NCI-H2171 treated with DMSO at 0.1 percent for 48 hours (cell line): Measurements from ENCODE around the gene TJP1.
A peak's percentile ranks its signal among the peaks of the same experiment; 100 is the strongest.
"Not testable (repeated sequence)": the region's sequence is repeated elsewhere in the genome, so short reads cannot be mapped to it uniquely, and the experiment has no call there.

Source experiments
- DNase-seq: peaks from one replicate; lab custom pipeline; 2025; lab: John Stamatoyannopoulos, UW

The TJP1 gene

DNA sequence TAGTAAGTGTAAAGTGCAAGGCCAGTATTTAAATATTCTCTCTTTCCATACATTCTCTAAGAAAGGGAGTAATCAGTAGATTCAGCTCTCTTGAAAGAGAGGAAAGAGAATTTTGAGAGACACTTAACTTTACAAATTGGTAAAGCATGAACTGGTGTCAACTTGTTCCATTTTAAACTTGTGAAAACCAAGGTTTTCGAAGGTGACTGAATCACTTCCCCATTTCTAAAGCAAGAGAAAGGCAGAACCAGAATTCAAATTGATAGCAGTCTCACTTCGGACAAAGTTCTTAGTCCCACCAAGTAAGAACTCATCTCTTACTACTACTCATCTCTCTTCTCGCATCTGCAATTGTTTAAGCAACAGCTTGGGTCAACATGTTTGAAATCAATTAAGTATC is 22.4 kb downstream of the TJP1 start:
- no peak for DNase-seq

DNA sequence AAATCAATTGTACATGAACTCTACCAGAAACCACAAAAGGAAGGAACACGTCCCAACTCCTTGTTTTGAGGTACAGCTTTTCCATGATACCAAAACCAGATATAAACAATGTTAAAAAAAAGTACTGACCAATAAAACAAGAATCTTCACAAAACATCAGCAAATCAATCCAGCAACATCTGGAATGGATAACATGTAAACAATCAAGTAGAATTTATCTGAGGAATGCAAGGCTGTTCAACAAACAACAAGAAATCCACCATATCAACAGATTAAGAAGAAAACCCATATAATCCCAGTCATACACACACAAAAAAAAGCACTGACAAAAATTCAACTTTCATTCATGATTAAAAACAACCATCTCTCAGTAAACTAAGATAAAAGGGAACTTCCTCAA is 26.7 kb downstream of the TJP1 start:
- no peak for DNase-seq

DNA sequence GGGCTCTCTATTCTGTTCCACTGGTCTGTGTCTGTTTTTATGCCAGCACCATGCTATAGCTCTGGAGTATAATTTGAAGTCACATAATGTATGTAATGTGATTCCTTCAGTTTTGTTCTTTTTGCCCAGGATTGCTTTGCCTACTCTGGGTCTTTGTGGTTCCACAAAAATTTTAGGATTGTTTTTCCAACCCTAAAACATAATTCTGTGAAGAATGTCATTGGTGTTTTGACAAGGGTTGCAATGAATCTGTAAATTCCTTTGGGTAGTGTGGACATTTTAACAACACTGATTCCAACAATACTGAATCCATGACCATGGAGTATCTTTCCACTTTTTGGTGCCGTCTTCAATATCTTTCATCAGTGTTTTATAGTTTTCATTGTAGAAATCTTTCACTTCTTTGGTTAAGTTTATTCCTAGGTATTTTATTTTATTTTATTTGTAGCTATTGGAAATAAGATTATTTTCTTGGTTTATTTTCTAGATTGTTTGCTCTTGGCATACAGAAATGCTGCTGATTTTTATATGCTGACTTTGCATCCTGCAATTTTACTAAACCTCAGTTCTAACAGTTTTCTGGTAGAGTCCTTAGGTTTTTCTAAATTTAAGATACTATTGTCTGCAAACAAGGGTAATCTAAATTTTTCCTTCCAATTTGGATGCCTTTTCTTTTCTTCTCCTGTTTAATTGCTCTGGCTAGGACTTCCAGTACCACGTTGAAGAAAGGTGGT is 29.7 kb downstream of the TJP1 start:
- no peak for DNase-seq

DNA sequence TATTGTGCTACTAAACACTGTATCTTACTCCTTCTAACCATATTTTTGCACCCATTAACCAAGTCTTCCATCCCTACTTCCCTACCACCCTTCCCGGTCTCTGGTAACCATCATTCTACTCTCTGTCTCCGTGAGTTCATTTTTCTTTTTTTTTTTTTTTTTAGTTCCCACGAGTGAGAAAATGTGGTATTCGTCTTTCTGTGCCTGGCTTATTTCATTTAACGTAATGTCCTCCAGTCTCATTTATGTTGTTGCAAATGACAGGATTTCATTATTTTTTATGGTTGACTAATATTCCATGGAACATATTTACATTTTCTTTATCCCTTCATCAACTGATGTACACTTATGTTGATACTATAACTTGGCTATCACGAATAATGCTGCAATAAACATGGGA is 31.7 kb downstream of the TJP1 start:
- DNase-seq: no peak

DNA sequence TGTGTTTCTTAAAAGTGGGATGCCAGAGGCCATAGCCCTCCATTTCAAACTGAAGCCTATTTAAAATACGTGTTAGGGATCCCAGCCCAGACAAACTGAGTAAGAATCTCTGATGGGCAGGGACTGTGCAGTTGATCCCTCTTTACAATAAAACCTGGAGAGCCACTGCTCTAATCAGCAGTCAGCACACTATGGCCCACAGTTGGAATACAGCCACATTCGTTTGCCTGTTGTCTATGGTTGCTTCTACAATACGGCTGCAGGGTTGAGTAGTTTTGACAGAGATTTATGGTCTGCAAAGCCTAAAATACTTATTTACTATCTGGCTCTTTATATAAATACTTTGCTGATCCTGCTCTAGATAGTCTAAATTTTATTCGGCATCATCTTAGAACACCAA is 32.4 kb downstream of the TJP1 start:
- no peak for DNase-seq

DNA sequence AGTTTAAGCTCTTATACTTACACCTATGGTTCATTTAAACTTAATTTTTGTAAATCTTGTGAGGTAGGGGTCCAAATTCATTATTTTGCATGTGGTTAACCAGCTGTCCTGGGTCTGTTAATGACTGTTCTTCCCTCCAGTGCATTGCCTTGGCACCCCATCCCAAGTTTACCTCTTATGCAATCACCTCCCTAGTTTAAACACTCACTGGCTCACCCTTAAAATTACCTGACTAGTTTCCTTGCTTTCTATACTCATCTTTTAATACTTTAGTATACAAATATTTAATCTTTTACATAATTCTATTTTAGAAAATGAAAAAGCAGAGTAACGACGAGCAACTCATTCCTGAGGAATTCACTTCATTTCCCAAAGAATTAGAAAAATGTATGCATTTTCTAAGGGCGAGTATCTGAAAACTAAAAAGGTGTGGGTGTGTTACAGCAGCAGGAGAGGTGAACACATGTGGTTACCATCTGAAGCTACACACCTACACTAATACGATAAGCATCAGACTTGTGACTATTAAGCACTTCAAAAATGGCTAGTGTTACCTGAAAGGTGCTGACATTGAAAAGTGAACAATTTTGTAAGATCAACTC is 33.7 kb downstream of the TJP1 start:
- DNase-seq: no peak

DNA sequence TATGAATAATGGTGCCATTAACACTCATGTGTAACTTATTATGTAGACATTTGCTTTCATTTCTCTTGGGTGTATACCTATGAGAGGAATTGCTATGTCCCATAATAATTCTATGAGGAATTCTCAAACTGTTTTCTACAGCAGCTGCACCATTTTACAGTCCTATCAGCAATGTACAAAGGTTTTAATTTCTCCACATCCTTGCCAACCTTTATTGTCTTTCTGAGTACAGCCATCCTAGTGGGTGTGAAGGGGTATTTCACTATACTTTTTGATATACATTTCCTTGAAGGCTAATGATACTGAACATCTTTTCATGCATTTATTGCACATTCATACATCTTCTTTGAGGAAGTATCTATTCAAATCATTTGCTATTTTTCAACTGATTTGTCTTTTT is 34.5 kb downstream of the TJP1 start:
- no peak for DNase-seq

DNA sequence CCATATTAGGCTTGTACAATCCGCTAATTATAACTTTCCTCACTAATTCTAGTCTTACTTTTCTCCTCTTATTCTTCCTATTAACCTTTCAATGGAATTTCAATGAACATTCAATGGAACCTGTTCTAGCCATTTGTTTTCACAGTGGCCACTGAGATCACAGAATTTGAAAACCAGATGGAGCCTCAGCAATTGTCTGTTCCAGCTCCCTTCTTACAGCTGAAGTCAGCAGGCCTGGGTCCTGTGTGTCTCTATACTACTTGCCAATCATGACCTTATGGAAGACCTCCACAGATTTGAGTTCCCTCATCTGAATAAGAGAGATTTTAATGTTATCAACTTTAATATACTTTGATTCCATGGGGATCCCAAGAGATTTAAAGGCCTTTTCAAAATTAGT is 36.6 kb downstream of the TJP1 start:
- DNase-seq: no peak

DNA sequence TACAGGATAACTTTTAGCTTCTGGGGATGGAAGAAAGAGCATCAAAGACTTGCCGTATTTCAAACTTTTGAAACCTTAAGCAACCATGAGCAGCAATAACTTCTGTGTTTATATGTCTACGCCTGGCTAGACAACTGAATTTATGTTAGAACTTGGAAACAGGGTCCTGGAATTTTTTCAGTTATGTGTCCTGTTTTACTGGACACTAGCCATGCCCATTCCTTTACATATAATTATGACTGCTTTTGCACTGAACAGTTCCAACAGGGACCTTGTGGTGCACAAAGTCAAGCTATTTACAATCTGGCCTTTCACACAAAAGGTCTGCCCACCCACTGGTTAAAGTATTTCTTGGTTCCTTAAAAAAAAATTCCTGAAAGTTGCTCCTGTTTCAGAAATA is 37.1 kb downstream of the TJP1 start:
- no peak for DNase-seq

DNA sequence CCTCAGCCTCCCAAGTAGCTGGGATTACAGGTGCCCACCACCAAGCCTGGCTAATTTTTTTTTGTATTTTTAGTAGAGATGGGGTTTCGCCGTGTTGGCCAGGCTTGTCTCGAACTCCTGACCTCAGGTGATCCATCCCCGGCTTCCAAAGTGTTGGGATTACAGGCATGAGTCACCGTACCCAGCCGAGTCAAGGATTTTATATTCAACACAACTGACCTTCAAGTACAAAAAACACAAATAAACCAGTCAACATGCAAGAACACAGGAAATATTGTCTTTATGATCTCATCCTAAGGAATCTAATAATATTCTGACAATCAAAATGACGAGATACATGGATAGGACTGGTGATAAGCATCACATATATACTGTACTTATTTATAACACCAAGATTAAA is 37.9 kb downstream of the TJP1 start:
- DNase-seq: no peak

DNA sequence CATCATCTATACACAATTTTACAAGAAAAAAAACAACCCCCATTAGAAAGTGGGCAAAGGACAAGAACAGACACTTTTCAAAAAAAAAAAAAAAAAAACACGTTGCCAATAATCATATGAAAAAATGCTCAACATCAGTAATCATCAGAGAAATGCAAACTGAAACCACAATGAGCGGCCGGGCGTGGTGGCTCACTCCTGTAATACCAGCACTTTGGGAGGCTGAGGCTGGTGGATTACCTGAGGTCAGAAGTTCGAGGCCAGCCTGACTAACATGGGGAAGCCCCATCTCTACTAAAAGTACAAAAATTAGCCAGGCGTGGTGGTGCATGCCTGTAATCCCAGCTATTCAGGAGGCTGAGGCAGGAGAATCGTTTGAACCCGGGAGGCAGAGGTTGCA is 39.5 kb downstream of the TJP1 start:
- not testable (repeated sequence) for DNase-seq

DNA sequence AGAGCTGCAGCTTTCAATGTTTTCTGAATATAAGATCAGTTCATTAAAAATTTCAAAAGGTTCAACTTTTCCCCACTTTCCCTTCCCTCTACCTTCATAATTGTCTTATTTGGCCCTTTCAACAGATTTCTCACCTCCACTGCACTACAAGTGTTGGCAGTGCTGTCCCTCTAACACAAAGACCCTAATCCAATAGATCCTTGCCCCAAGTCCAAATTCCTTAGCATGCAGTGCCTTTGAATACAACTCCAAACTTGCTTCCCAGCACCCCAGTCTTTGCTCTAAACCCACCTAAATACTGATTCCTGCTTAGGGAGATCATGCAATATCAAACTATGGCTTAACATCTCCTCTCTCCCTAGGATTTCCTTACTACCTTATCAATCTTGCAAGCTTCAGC is 43.9 kb downstream of the TJP1 start:
- no peak for DNase-seq

DNA sequence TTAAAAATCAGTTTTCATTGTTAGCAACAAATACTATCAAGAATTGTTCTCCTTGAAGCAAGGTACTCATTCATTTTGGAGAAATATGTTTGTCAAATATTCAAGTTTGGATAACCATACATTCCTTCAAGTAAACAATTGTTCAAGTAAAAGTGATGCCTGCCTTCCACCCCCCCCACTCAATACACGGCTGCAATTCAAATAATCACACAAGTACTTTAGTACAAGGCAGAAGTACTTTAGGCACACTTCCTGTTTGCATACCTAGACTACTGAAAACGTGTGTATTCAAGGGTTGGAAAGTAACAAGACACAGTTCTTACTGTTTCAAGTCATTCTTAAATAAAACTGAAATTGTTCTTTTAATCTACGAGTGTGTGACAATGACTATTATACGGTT is 45.4 kb downstream of the TJP1 start:
- no peak for DNase-seq

DNA sequence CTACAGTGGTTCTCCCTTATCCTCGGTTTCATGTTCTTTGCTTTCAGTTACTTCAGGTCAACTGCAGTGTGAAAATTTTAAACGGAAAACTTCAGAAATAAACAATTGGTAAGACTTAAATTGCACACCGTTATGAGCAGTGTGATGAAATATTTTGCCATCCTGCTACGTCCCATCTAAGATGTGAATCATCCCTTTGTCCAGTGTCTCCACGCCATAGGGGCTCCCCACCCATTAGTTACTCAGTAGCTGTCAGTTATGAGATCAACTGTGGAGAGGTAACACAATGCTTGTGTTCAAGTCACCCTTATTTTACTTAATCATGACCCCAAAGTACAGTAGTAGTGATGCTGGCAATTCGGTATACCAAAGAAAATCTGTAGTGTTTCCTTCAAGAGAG is 47.4 kb downstream of the TJP1 start:
- no peak for DNase-seq

DNA sequence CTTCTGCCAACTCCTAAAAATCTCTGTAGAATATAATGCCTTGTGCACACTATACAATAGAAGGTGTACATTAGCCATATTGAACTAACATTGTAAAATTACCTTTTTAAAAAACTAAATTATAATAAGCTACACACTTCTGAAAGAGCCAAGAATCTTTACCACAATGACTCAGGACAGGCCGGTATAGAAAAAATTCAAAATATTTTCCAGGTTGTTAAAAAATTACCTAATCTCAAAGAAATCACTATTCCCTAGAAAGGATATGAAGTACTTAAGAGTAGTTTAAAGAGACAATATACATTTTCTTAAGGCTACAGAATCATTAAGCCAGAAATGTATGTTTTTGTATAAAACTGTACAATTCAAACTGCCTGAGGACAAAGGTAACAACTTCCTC is 48.5 kb downstream of the TJP1 start:
- DNase-seq: no peak

DNA sequence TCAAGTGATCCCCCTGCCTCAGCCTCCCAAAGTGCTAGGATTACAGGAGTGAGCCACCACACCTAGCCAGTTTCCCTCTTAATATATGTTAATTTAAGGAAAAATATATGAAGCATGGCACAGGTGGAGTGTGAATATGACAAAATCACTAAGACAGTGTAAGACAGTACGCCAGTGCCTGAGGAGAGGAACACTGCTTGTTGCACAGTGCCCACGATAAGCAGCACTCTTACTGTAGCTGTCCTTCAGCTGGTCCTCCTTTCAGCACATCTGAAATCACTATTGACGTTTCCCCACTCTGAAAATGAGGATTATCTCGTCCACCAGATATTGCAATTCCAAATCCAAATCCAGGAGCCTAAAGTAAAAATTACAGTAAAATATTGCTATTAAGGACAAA is 49.3 kb downstream of the TJP1 start:
- DNase-seq: no peak

DNA sequence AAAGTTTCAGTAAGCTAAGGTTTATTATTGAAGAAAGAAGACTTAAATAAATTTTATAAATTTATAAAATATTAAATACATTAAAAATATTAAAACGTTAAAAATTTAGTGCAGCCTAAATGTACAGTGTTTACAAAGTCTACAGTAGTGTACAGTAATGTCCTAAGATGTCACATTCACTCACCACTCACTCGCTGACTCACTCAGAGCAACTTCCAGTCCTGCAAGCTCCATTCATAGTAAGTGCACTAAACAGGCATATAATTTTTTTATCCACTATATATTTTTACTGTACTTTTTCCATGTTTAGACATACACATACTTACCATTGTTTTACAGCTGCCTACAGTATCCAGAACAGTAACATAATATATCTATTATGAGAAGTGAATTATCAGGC is 51.5 kb downstream of the TJP1 start:
- DNase-seq: no peak

DNA sequence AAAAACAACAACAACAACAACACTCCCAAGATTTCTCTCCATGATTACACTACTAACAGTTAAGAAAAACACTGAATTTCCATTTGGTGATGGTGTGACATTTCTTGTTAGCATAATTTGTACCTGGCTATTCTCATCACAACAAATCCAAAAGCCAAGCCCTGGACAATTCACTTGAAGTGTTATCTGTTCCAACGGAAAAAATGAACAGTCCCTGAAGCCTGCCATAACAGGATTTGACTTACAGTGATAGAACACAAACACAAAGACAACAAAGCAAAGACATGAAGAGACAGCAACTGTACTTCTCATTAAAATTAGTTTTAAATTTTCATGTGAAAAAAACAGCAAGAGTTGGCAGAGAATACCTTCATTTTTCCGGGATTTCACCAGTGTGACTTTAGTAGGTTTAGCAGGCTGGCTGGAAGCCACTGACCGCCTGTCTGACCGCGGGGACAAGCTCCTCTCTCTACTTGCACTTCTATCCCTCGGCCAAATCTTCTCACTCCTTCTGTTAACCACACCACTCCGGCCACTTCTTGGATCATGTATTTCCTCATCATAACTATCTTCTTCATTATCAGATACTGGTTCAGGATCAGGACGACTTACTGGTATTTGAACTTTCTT is 56.3 kb downstream of the TJP1 start:
- DNase-seq: no peak

DNA sequence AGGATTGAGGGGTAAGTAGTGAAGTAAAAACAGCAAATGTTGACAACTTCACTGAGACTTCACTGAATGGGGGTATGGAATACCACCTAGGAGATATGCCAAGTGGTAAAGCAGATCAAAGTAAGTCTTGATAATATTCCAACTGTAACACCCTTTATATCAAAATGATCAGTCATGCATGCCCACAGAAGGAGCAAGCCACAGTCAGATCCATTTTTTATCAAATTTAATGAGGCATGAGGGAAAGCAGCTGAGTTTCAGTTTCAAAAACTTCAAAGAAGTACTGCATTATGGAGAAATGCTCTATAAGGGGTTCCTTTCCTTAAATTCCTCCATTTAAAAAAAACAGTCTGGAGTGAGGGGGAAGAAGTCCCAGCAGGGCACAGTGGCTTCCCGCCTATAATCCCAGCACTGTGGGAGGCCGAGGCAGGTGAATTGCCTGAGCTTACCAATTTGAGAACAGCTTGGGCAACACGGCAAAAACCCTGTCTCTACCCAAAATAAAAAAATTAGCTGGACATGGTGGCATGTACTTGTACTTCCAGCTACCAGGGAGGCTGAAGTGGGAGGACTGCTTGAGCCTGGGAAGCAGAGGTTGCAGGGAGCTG is 56.9 kb downstream of the TJP1 start:
- DNase-seq: peak; percentile 6

DNA sequence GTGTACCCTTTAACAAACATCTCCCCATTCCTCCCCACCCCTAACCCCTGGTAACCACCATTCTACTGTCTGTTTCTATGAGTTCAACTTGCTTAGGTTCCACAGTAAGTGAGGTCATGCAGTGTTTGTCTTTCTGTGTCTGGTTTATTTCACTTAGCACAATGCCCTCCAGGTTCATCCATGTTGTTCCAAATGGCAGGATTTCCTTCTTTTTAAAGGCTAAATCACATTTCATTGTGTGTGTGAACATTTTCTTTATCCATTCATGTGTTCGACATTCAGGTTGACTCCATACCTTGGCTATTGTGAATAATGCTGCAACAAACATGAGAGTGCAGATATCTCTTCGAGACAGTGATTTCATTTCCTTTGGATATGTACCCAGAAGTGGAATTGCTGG is 62.7 kb downstream of the TJP1 start:
- no peak for DNase-seq

DNA sequence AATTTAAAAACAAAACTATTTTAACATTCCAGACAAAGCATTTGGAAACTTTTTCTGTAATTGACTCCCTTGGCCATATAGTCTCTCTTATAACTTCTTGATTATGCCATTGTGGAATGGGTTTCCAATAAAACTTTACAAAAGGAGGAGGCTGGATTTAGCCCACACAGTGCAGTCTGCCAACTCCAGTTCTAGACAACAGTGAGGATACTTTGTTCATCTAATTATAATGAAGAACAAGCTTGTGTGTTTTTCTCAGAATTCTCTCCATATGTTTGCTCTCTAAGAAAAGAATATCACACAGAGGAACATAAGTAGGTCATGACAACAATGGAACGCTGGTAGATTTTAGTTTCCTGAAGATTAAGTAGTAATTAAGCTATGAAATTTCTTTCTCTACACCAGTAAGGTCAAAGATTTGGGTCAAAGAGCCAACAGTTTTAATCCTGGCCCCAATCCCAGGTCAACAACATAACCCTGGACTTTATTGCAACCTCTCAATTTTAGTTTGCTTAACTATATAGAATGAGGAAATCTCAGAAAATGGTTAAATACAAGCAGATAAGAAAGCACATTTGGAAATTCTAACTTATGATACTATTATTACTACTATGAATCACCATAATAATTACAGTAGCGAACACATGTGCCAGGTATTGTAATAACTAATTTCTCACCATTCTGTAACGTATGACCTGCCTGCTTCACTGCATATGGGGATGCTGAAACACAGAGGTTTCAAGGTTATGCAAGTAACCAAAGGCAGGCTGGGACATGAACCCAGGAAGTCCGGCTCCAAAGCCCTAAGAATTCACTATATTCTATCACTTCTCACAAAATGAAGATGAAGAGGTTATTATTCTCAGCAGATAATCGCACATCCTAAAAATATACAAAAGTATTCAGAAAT is 65.7 kb downstream of the TJP1 start:
- DNase-seq: no peak

DNA sequence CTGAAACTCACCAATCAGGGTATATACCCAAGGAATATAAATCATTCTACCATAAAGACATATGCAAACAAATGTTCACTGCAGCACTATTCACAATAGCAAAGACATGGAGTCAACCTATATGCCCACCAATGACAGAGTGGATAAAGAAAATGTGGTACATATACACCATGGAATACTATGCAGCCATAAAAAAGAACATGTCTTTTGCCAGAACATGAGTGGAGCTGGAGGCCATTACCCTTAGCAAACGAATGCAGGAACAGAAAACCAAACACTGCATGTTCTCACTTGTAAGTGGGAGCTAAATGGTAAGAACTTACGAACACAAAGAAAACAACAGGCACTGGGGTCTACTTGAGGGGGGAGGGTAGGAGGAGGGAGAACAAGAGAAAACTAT is 68.3 kb downstream of the TJP1 start:
- not testable (repeated sequence) for DNase-seq
